IMR-90 (cell line): ENCODE data around the gene HLX. TPM values are rescaled to one million over a fixed set of nuclear protein-coding genes. Genes with fewer than 3 reads are reported as not detected.

Experiments used
- ATAC-seq: fragments of 200-7000 bp; cut with Tn5 transposase; 2 replicates; pipeline ENCODE4 v1.9.1; 2020; ENCODE audit warnings: low read depth, mild to moderate bottlenecking, moderate library complexity
- BruUV-seq: library from RNA; stranded (reverse); fragments of 400-500 nt; replicated peaks from 2 replicates; lab custom pipeline; 2021; lab: Mats Ljungman, UMichigan
- CTCF ChIA-PET: fragments of 300-600 bp; formaldehyde crosslinking; extraction: SDS; loops from one replicate; lab custom pipeline; 2021; ENCODE audit warnings: antibody characterized with exemption; lab: Yijun Ruan, JAX
- POLR2A ChIA-PET: fragments of 300-600 bp; sonication (Branson Sonifier 250); formaldehyde crosslinking; loops from one replicate; lab custom pipeline; 2022; ENCODE audit warnings: antibody characterized with exemption; ENCODE audit not compliant: unreplicated experiment; lab: Charles Lee
- DNase-seq: peaks from one replicate; pipeline ENCODE4 v3.0.0; 2013
- H2AFZ ChIP-seq: replicated peaks from 2 replicates; pipeline ENCODE3; 2013; ENCODE audit warnings: low read length, mild to moderate bottlenecking; ENCODE audit not compliant: poor library complexity
- H2AK5ac ChIP-seq: 2 replicates; pipeline ENCODE4 v1.6.1; 2013; ENCODE audit warnings: low read depth, low read length, inconsistent platforms
- H2AK9ac ChIP-seq: replicated peaks from 2 replicates; pipeline ENCODE3; 2013; ENCODE audit warnings: mild to moderate bottlenecking, low read depth, low read length, moderate library complexity; ENCODE audit not compliant: poor library complexity
- H2BK120ac ChIP-seq: 2 replicates; pipeline ENCODE4 v1.6.1; 2013; ENCODE audit warnings: low read depth, low read length, inconsistent platforms
- H2BK15ac ChIP-seq: 3 replicates; pipeline ENCODE4 v1.6.1; 2013; ENCODE audit warnings: low read depth, low read length, inconsistent platforms
- H2BK20ac ChIP-seq: 2 replicates; pipeline ENCODE4 v1.6.1; 2013; ENCODE audit warnings: low read depth, mild to moderate bottlenecking, inconsistent platforms, low read length, moderate library complexity
- H2BK5ac ChIP-seq: 2 replicates; pipeline ENCODE4 v1.6.1; 2013; ENCODE audit warnings: mild to moderate bottlenecking, low read depth, low read length, inconsistent platforms; ENCODE audit not compliant: poor library complexity, severe bottlenecking
- H3K14ac ChIP-seq: replicated peaks from 2 replicates; pipeline ENCODE4 v1.6.1; 2013; ENCODE audit warnings: low read depth, low read length, inconsistent platforms
- H3K18ac ChIP-seq: 2 replicates; pipeline ENCODE4 v1.6.1; 2013; ENCODE audit warnings: low read depth, low read length, control low read depth
- H3K23ac ChIP-seq: 2 replicates; pipeline ENCODE4 v1.6.1; 2013; ENCODE audit warnings: low read depth, low read length, inconsistent platforms
- H3K27ac ChIP-seq: 2 replicates; pipeline ENCODE4 v1.5.1; 2013; ENCODE audit warnings: mild to moderate bottlenecking, control low read depth, low read length; ENCODE audit not compliant: insufficient read depth
- H3K27me3 ChIP-seq: 2 replicates; pipeline ENCODE4 v1.6.1; 2013; ENCODE audit warnings: low read length; ENCODE audit not compliant: control insufficient read depth, insufficient read depth
- H3K36me3 ChIP-seq: 2 replicates; pipeline ENCODE4 v1.6.1; 2013; ENCODE audit warnings: low read length, mixed read lengths; ENCODE audit not compliant: control insufficient read depth, insufficient read depth
- H3K4ac ChIP-seq: 2 replicates; pipeline ENCODE4 v1.6.1; 2013; ENCODE audit warnings: low read depth, low read length, inconsistent platforms
- H3K4me1 ChIP-seq: 2 replicates; pipeline ENCODE4 v1.6.1; 2013; ENCODE audit warnings: low read length, mixed read lengths; ENCODE audit not compliant: control insufficient read depth, insufficient read depth
- H3K4me2 ChIP-seq: 2 replicates; pipeline ENCODE4 v1.6.1; 2013; ENCODE audit warnings: low read depth, mild to moderate bottlenecking, control low read depth, low read length, moderate library complexity
- H3K4me3 ChIP-seq: 2 replicates; pipeline ENCODE4 v1.5.1; 2013; ENCODE audit warnings: low read depth, mild to moderate bottlenecking, control low read depth, low read length, moderate library complexity; ENCODE audit not compliant: insufficient read depth
- H3K56ac ChIP-seq: 2 replicates; pipeline ENCODE4 v1.6.1; 2013; ENCODE audit warnings: low read length, inconsistent platforms; ENCODE audit not compliant: insufficient read depth; ENCODE audit errors: extremely low read depth
- H3K79me1 ChIP-seq, 2 experiments: 2 replicates each; pipeline ENCODE4 v1.6.1; 2013; ENCODE audit warnings: low read length in 2 of 2, inconsistent platforms in 1 of 2, low read depth in 1 of 2
- H3K9ac ChIP-seq: 2 replicates; pipeline ENCODE4 v1.6.1; 2013; ENCODE audit warnings: low read depth, low read length, control low read depth
- H3K9me1 ChIP-seq: 2 replicates; pipeline ENCODE4 v1.6.1; 2013; ENCODE audit warnings: low read length, inconsistent platforms; ENCODE audit not compliant: insufficient read depth
- H3K9me3 ChIP-seq: 2 replicates; pipeline ENCODE4 v1.6.1; 2013; ENCODE audit warnings: low read length; ENCODE audit not compliant: control insufficient read depth, insufficient read depth
- H4K20me1 ChIP-seq: 2 replicates; pipeline ENCODE4 v1.6.1; 2013; ENCODE audit warnings: low read length, inconsistent platforms; ENCODE audit not compliant: insufficient read depth
- H4K5ac ChIP-seq: 2 replicates; pipeline ENCODE4 v1.6.1; 2013; ENCODE audit warnings: mild to moderate bottlenecking, low read depth, low read length, control low read depth
- H4K8ac ChIP-seq, 2 experiments: 2 replicates each; pipeline ENCODE4 v1.6.1; 2013; ENCODE audit warnings: low read depth in 2 of 2, low read length in 2 of 2, control low read depth in 1 of 2, inconsistent platforms in 1 of 2
- H4K91ac ChIP-seq: 2 replicates; pipeline ENCODE4 v1.6.1; 2013; ENCODE audit warnings: low read depth, low read length, inconsistent platforms; ENCODE audit not compliant: insufficient read depth
- BHLHE40 ChIP-seq: fragments of 150-350 bp; IDR thresholded peaks from 2 replicates; pipeline ENCODE4 v1.6.1; 2016; ENCODE audit warnings: mild to moderate bottlenecking, low read depth, low read length
- FOS ChIP-seq: fragments of 150-350 bp; IDR thresholded peaks from 2 replicates; pipeline ENCODE4 v1.6.1; 2016; ENCODE audit warnings: low read depth, low read length
- MAFK ChIP-seq: IDR thresholded peaks from 2 replicates; pipeline ENCODE4 v1.6.1; 2012; ENCODE audit warnings: low read depth, low read length, improper control_type of control experiment
- MAZ ChIP-seq: IDR thresholded peaks from 2 replicates; pipeline ENCODE4 v1.6.1; 2012; ENCODE audit warnings: low read depth, mild to moderate bottlenecking, low read length, improper control_type of control experiment, moderate library complexity, borderline replicate concordance
- MXI1 ChIP-seq: IDR thresholded peaks from 2 replicates; pipeline ENCODE4 v1.6.1; 2012; ENCODE audit warnings: low read depth, mild to moderate bottlenecking, low read length, moderate library complexity, borderline replicate concordance
- NFE2L2 ChIP-seq: fragments of 150-350 bp; IDR thresholded peaks from 2 replicates; pipeline ENCODE4 v1.6.1; 2016; ENCODE audit warnings: low read depth, mild to moderate bottlenecking, low read length
- POLR2A ChIP-seq: IDR thresholded peaks from 2 replicates; pipeline ENCODE4 v1.6.1; 2012; ENCODE audit warnings: mild to moderate bottlenecking, low read depth, low read length
- RAD21 ChIP-seq: IDR thresholded peaks from 2 replicates; pipeline ENCODE4 v1.6.1; 2012; ENCODE audit warnings: low read length, improper control_type of control experiment
- RCOR1 ChIP-seq: IDR thresholded peaks from 2 replicates; pipeline ENCODE4 v1.6.1; 2012; ENCODE audit warnings: mild to moderate bottlenecking, low read length, improper control_type of control experiment; ENCODE audit not compliant: insufficient replicate concordance
- RFX5 ChIP-seq: IDR thresholded peaks from 2 replicates; pipeline ENCODE4 v1.8.0; 2012; ENCODE audit warnings: low read depth, mild to moderate bottlenecking, low read length, moderate library complexity
- SMC3 ChIP-seq: fragments of 150-350 bp; IDR thresholded peaks from 2 replicates; pipeline ENCODE4 v1.6.1; 2016; ENCODE audit warnings: low read depth, mild to moderate bottlenecking, antibody characterized with exemption, low read length, moderate library complexity
- USF2 ChIP-seq: fragments of 150-350 bp; IDR thresholded peaks from 2 replicates; pipeline ENCODE4 v1.6.1; 2017; ENCODE audit warnings: mild to moderate bottlenecking, antibody characterized with exemption, low read length, low read depth
- WGBS, 2 experiments: methylation state at CpG; one replicate each; pipeline versions ENCODE4 v1.1.5 to v1.1.7; 2013; ENCODE audit warnings: missing lambda C conversion rate in 2 of 2; ENCODE audit not compliant: insufficient read length in 1 of 2; ENCODE audit errors: extremely low coverage in 2 of 2; 5-methylcytosine and 5-hydroxymethylcytosine counted together
- dilution Hi-C: fragments of 300-500 bp; cut with HindIII; formaldehyde crosslinking; loops from one replicate; pipeline ENCODE4 v1.14.3; 2018; ENCODE audit warnings: low sequenced_read_pairs; ENCODE audit not compliant: unreplicated experiment
- in situ Hi-C: fragments of 300-500 bp; cut with MboI; formaldehyde crosslinking; loops from 3 replicates; pipeline ENCODE4 v1.14.3; 2019; ENCODE audit warnings: low sequenced_read_pairs, inconsistent platforms, mixed read lengths
- intact Hi-C: fragments of 100-400 bp; cut with micrococcal nuclease; formaldehyde crosslinking; loops from 2 replicates; pipeline ENCODE4 v1.10.0; 2022
- polyA plus RNA-seq, 3 experiments: library from polyadenylated mRNA; depleted of rRNA; stranded (reverse); fragments of >200 nt; gene quantifications; 2 replicates each; pipeline ENCODE4 v1.2.3, GENCODE V29; 2012; ENCODE audit warnings: low replicate concordance in 1 of 3
- total RNA-seq: library from RNA; depleted of rRNA; stranded (reverse); fragments of >200 nt; gene quantifications from 2 replicates; pipeline ENCODE4 v1.2.3, GENCODE V29; 2012
- TF ChIP-seq, protein P1 (sequence below): conservative IDR thresholded peaks from 2 replicates; pipeline ENCODE4 v1.5.1; 2012; ENCODE audit warnings: mild to moderate bottlenecking, low read depth, low read length, improper control_type of control experiment

Gene HLX
- total and polyA plus RNA-seq, 2 of the 4 experiments (the other 2 are of a cell fraction): 4.3 to 6.1 TPM

DNA sequence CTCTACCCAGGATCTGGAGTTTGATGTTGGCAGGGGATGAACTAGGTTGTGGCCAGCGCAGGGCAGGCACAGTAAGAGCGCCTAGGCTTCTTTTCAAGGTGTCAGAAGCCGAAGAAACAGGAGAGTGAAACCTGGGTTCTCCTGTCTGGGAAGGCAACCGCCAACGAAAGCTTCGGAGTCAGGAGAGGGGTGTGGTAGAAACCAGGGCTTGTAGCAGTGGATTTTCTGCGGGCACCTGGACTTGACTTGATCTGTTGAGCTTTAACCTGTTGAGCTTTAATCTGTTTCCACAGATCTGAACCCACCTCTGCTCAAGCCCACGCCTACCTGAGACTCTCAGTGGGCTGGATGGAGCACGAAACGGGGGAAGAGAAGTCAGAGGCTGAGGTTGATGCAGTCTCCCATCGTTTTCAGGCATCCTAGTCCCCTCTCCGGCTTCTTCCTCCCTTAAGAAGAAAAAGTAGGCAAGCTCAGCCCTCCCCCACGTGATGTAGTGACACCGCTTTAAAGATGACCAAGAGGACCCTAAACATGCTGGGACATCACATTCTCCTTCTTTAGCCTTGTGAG, 9.3 kb downstream of the HLX start (continued):
- no peak for TF ChIP-seq USF2
- no peak for TF ChIP-seq POLR2A
- TF ChIP-seq MAZ: no peak
- no peak for TF ChIP-seq RCOR1

- Histone ChIP-seq H3K18ac (no peak overlapping the region), H4K20me1 (no peaks in the 10 kb centered on the region), H3K9ac (no peak overlapping the region), H2BK20ac (no peak overlapping the region), H3K56ac (no peak overlapping the region), H2AK5ac (no peak overlapping the region), H2AFZ (peak overlapping the region; percentile 15), H4K5ac (no peak overlapping the region), H2BK5ac (no peak overlapping the region), H2BK120ac (no peak overlapping the region), H4K8ac (no peak overlapping the region), H4K91ac (no peak overlapping the region), H3K4me1 (no peaks in the 10 kb centered on the region), H3K36me3 (peaks cover 23% of the 10 kb centered on the region), H2BK15ac (no peak overlapping the region), H3K9me3 (peaks cover 21% of the 10 kb centered on the region), H3K14ac (no peak overlapping the region), H3K9me1 (no peaks in the 10 kb centered on the region), H3K4me3 (no peak overlapping the region), H3K23ac (no peak overlapping the region), H2AK9ac (no peak overlapping the region), H3K27ac (no peak overlapping the region), H3K79me1 (no peaks in the 10 kb centered on the region), H3K27me3 (peaks cover 33% of the 10 kb centered on the region), H3K4ac (no peak overlapping the region), H3K4me2 (no peak overlapping the region)
- intact Hi-C loops: no loop called here
- ChIA-PET POLR2A (no interaction called here), CTCF (no interaction called here)
- in situ Hi-C loops: loop anchor here (5.0 to 10.0 kb wide), 2 partner anchors 205 to 548 kb away; no protein-coding TSS in a partner anchor
- BruUV-seq: no TSS peak
- dilution Hi-C loops: no loop called here
- DNase-seq (no peak), ATAC-seq (no peak)
- no CpG with 5 or more reads among the region's 2 CpGs for WGBS, 2 experiments
- TF ChIP-seq MAFK: no peak
- no peak for TF ChIP-seq MAZ
- TF ChIP-seq RCOR1: no peak
- TF ChIP-seq, protein P1, sequence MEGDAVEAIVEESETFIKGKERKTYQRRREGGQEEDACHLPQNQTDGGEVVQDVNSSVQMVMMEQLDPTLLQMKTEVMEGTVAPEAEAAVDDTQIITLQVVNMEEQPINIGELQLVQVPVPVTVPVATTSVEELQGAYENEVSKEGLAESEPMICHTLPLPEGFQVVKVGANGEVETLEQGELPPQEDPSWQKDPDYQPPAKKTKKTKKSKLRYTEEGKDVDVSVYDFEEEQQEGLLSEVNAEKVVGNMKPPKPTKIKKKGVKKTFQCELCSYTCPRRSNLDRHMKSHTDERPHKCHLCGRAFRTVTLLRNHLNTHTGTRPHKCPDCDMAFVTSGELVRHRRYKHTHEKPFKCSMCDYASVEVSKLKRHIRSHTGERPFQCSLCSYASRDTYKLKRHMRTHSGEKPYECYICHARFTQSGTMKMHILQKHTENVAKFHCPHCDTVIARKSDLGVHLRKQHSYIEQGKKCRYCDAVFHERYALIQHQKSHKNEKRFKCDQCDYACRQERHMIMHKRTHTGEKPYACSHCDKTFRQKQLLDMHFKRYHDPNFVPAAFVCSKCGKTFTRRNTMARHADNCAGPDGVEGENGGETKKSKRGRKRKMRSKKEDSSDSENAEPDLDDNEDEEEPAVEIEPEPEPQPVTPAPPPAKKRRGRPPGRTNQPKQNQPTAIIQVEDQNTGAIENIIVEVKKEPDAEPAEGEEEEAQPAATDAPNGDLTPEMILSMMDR: no peak
- no peak for TF ChIP-seq MXI1
- no peak for TF ChIP-seq NFE2L2
- no peak for TF ChIP-seq BHLHE40
- TF ChIP-seq RAD21: no peak
- no peak for TF ChIP-seq POLR2A
- no peak for TF ChIP-seq RFX5
- TF ChIP-seq USF2: no peak
- no peak for TF ChIP-seq FOS
- no peak for TF ChIP-seq SMC3
Measured at GRCh38 chr1:220889333-220889732, 10.1 kb downstream of the HLX start.
